PFSK-1 (cell line): ENCODE data around the gene CELF1.

Experiments
- FOXP2 ChIP-seq: optimal IDR thresholded peaks from 2 replicates; pipeline ENCODE3; 2011; ENCODE audit warnings: borderline replicate concordance, control low read depth, inconsistent platforms; ENCODE audit not compliant: insufficient read depth; ENCODE audit errors: extremely low read length, extremely low read depth
- POLR2AphosphoS5 ChIP-seq: IDR thresholded peaks from 2 replicates; pipeline ENCODE4 v1.6.1; 2012; ENCODE audit warnings: low read depth, mild to moderate bottlenecking, control low read depth, low read length, moderate library complexity
- REST ChIP-seq, 2 experiments: IDR thresholded peaks; 2 replicates each; pipeline versions ENCODE4 v1.6.1 to v1.8.0; 2011 to 2012; ENCODE audit warnings: low read depth in 2 of 2, low read length in 2 of 2, control low read depth in 1 of 2, inconsistent platforms in 1 of 2, mild to moderate bottlenecking in 1 of 2, moderate library complexity in 1 of 2; ENCODE audit not compliant: insufficient read depth in 1 of 2
- SIN3A ChIP-seq: IDR thresholded peaks from 2 replicates; pipeline ENCODE4 v1.6.1; 2012; ENCODE audit warnings: mild to moderate bottlenecking, low read length, moderate library complexity, borderline replicate concordance; ENCODE audit not compliant: insufficient read depth
- TAF1 ChIP-seq: IDR thresholded peaks from 2 replicates; pipeline ENCODE4 v1.6.1; 2012; ENCODE audit warnings: low read length, control low read depth, borderline replicate concordance; ENCODE audit not compliant: insufficient read depth

Gene CELF1

DNA sequence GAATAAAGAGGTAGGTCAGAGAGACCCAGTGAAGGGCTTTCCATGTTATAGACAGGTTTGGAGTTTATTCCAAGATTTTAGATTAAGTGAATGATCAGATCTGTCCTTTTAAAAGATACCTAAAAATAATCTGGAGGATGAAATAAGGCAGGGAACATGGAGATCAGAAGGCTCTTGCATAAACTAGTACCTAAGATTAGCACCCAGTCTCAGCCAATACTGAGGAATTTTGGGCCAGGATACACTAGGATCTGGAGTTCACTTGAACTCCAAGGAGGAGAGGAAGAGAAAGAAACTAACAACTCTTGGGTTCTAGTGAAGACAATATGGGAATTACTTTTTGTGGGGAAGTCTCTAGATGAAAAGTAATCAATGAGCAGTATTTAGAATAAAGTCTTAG lies 56.1 kb downstream of the CELF1 start:
- TF ChIP-seq REST (IDR thresholded peaks at IDR 0.05; ENCODE audit: insufficient read depth in 1 of 2, low read depth in 2 of 2, low read length in 2 of 2), result no peak
- no peak for TF ChIP-seq FOXP2
- no peak for TF ChIP-seq TAF1

DNA sequence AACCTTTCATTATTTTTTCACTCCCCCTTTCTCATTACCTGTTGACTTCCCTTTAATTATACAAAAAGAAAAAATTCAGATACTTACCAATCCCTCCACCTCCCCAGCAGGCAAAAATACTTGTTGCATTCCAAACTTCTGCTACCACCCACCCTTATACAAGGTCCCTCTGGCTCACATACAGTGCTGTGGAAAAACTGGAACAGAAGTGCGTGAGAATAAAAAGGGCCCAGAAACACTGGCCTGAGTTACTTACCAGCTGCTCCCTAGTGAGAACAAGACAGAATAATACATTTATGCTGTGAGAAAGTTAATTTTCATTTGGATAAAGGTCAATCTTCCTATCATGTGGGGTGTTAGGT lies 57.1 kb downstream of the CELF1 start:
- no peak for TF ChIP-seq TAF1
- TF ChIP-seq REST (IDR thresholded peaks at IDR 0.05; ENCODE audit: insufficient read depth in 1 of 2, low read depth in 2 of 2, low read length in 2 of 2), result no peak

- TF ChIP-seq FOXP2, result no peak
- no peak for TF ChIP-seq REST (IDR thresholded peaks at IDR 0.05; ENCODE audit: insufficient read depth in 1 of 2, low read depth in 2 of 2, low read length in 2 of 2)
- TF ChIP-seq POLR2AphosphoS5, result no peak
- TF ChIP-seq SIN3A, result no peak
- no peak for TF ChIP-seq TAF1
Measured at GRCh38 chr11:47495011-47495855, 57.7 kb downstream of the CELF1 start.

DNA sequence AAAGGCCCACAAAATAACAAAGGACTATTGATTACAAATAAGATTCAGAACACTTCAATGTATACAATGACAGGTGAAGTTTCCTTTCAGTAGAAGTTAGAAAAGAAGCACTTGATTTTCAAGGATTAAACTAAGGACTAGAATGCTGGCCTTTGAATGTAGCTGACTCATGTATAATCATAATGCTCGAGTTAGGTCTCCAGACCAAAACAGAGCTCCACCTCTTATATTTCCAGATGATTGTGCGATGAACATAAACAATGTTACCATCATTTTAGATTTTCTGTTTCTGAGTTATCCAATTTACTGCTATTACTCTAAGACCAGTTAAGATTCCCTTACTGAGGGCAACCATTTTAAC lies 63.6 kb downstream of the CELF1 start:
- TF ChIP-seq SIN3A (no peak), REST (IDR thresholded peaks at IDR 0.05; ENCODE audit: insufficient read depth in 1 of 2, low read depth in 2 of 2, low read length in 2 of 2) (no peak), TAF1 (no peak)

DNA sequence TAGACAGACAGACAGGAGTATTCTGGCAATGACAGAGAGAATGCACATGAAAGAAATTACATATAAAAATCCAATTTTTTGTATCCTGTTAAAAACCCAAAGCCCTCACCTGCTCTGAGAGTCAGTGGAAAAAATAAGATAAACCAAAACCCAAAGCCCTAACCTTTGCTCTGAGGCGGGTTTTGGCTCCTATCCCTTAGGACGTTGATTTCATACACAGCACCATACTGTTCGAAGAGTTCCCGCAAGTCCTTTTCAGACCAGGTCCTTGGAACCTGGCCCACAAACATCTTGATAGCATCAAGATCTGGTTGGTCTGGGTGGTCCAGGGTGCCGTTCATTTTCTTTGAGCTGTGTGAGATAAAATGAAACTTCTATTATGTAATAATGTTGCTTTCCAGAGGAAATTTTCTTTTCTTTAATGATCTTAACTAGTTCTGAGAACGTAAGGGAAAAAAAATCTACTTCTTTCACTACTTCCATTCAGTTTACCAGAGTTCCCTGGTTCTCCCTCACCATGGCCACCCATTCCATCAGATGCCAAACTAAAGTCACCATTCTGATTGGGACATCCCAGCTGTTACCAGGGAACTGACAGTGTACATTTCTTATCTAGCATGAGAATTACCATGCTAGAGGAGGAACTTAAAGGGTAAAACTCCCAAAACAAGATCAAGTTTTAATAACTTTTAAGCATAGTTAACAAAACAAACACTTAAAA lies 64.1 kb downstream of the CELF1 start:
- no peak for TF ChIP-seq POLR2AphosphoS5
